Panc1 (cell line): Measurements from ENCODE around the gene ZRANB3. TPM values are rescaled to one million over a fixed set of nuclear protein-coding genes. Genes with fewer than 3 reads are reported as not detected.

Source experiments
- ATAC-seq: fragments of 200-7000 bp; cut with Tn5 transposase; 2 replicates; pipeline ENCODE4 v1.9.1; 2020; ENCODE audit warnings: mild to moderate bottlenecking, moderate library complexity
- BruUV-seq: library from RNA; stranded (reverse); fragments of 400-500 nt; replicated peaks from 2 replicates; lab custom pipeline; 2021; lab: Mats Ljungman, UMichigan
- CTCF ChIA-PET: fragments of 300-600 bp; sonication (Branson Sonifier 250); formaldehyde crosslinking; loops from one replicate; lab custom pipeline; 2022; ENCODE audit warnings: antibody characterized with exemption; lab: Charles Lee
- POLR2A ChIA-PET: fragments of 300-600 bp; sonication (Branson Sonifier 250); formaldehyde crosslinking; loops from one replicate; lab custom pipeline; 2022; ENCODE audit warnings: antibody characterized with exemption; lab: Charles Lee
- DNase-seq: peaks from one replicate; pipeline ENCODE4 v3.0.0-alpha.2; 2010; ENCODE audit warnings: low read depth, low spot score
- H3K27ac ChIP-seq: 2 replicates; pipeline ENCODE4 v1.5.1; 2011; ENCODE audit warnings: mild to moderate bottlenecking, low read length, inconsistent platforms
- H3K27me3 ChIP-seq: fragments of 200-500 bp; sonication (Bioruptor generic); 2 replicates; pipeline ENCODE4 v1.6.0; 2014; ENCODE audit warnings: low read length, inconsistent platforms; ENCODE audit not compliant: control insufficient read depth, insufficient read depth
- H3K36me3 ChIP-seq: fragments of 200-500 bp; sonication (Bioruptor generic); 2 replicates; pipeline ENCODE4 v1.5.1; 2014; ENCODE audit warnings: inconsistent platforms, mild to moderate bottlenecking, low read length, moderate library complexity; ENCODE audit not compliant: control insufficient read depth, insufficient read depth
- H3K4me1 ChIP-seq: 2 replicates; pipeline ENCODE4 v1.5.1; 2011; ENCODE audit warnings: inconsistent platforms, mild to moderate bottlenecking, low read length, moderate library complexity; ENCODE audit not compliant: control insufficient read depth, insufficient read depth
- H3K4me3 ChIP-seq, 2 experiments: 2 replicates each; pipeline ENCODE4 v1.5.1; 2011 to 2012; ENCODE audit warnings: low read depth in 2 of 2, low read length in 2 of 2, mild to moderate bottlenecking in 2 of 2, inconsistent platforms in 1 of 2, moderate library complexity in 1 of 2
- H3K9me3 ChIP-seq: fragments of 200-500 bp; sonication (Bioruptor generic); 2 replicates; pipeline ENCODE4 v1.5.1; 2014; ENCODE audit warnings: low read depth, mild to moderate bottlenecking, inconsistent platforms, low read length, moderate library complexity; ENCODE audit not compliant: control insufficient read depth, insufficient read depth
- CTCF ChIP-seq: fragments of 450-650 bp; IDR thresholded peaks from 2 replicates; pipeline ENCODE4 v1.5.1; 2017; ENCODE audit warnings: mild to moderate bottlenecking
- POLR2AphosphoS5 ChIP-seq: IDR thresholded peaks from 2 replicates; pipeline ENCODE4 v1.6.1; 2012; ENCODE audit warnings: mild to moderate bottlenecking, low read depth, low read length, moderate library complexity
- REST ChIP-seq, 2 experiments: IDR thresholded peaks; 2 replicates each; pipeline ENCODE4 v1.6.1; 2011 to 2012; ENCODE audit warnings: low read depth in 2 of 2, control low read depth in 1 of 2, low read length in 1 of 2, mild to moderate bottlenecking in 1 of 2, moderate library complexity in 1 of 2; ENCODE audit not compliant: insufficient read depth in 1 of 2
- SIN3A ChIP-seq: IDR thresholded peaks from 2 replicates; pipeline ENCODE4 v1.6.1; 2012; ENCODE audit warnings: low read depth, mild to moderate bottlenecking, low read length, moderate library complexity, borderline replicate concordance; ENCODE audit not compliant: insufficient read depth
- TCF7L2 ChIP-seq: IDR thresholded peaks from 2 replicates; pipeline ENCODE4 v1.6.1; 2011; ENCODE audit warnings: mild to moderate bottlenecking, low read depth, low read length, inconsistent platforms
- in situ Hi-C: cut with HindIII; loops from 2 replicates; pipeline ENCODE4 v1.10.0; 2016; ENCODE audit warnings: low sequenced_read_pairs, low pct_unique_long_range_greater_than_20kb
- intact Hi-C: fragments of 100-400 bp; cut with micrococcal nuclease; formaldehyde crosslinking; loops from one replicate; pipeline ENCODE4 v1.10.0; 2022; ENCODE audit not compliant: unreplicated experiment
- total RNA-seq: library from RNA; stranded (reverse); gene quantifications from one replicate; pipeline ENCODE4 v1.2.1, GENCODE V29; 2021; ENCODE audit not compliant: unreplicated experiment

Gene ZRANB3
- total RNA-seq, 1 experiment from 2014 or later = 11.7 TPM

GRCh38 chr2:135386993-135387392, 144.0 kb downstream of the ZRANB3 start:
- no peak for DNase-seq
- no peaks in the 10 kb centered on the region for H3K36me3 ChIP-seq
- no peaks in the 10 kb centered on the region for H3K4me1 ChIP-seq
- ChIA-PET POLR2A (no interaction called here), CTCF (no interaction called here)
- no peaks in the 10 kb centered on the region for H3K9me3 ChIP-seq
- no peak overlapping the region for H3K27ac ChIP-seq
- H3K4me3 ChIP-seq = no peak overlapping the region
- in situ Hi-C loops = no loop called here
- BruUV-seq = no TSS peak
- TF ChIP-seq CTCF (no peak), SIN3A (no peak), REST (IDR thresholded peaks at IDR 0.05; ENCODE audit: insufficient read depth in 1 of 2, low read depth in 2 of 2, low read length in 1 of 2) (no peak), TCF7L2 (no peak), POLR2AphosphoS5 (no peak)
- no peaks in the 10 kb centered on the region for H3K27me3 ChIP-seq
- intact Hi-C loops = no loop called here
- ATAC-seq = no peak

GRCh38 chr2:135378591-135378990, 152.4 kb downstream of the ZRANB3 start:
- Histone ChIP-seq H3K36me3 (no peaks in the 10 kb centered on the region), H3K4me3 (no peak overlapping the region), H3K4me1 (no peaks in the 10 kb centered on the region), H3K27ac (no peak overlapping the region), H3K27me3 (no peaks in the 10 kb centered on the region), H3K9me3 (no peaks in the 10 kb centered on the region)
- DNase-seq (no peak), ATAC-seq (no peak)
- intact Hi-C loops = no loop called here
- no TSS peak for BruUV-seq
- in situ Hi-C loops = no loop called here
- ChIA-PET CTCF (no interaction called here), POLR2A (no interaction called here)
- no peak for TF ChIP-seq REST (IDR thresholded peaks at IDR 0.05; ENCODE audit: insufficient read depth in 1 of 2, low read depth in 2 of 2, low read length in 1 of 2)
- TF ChIP-seq SIN3A = no peak
- no peak for TF ChIP-seq TCF7L2
- no peak for TF ChIP-seq POLR2AphosphoS5
- no peak for TF ChIP-seq CTCF
